OCI-LY7 (cell line): ENCODE results near the gene SLC12A4. TPM values are rescaled to one million over a fixed set of nuclear protein-coding genes. Genes with fewer than 3 reads are reported as not detected.

Experiments used
- BruUV-seq: library from RNA; stranded (reverse); fragments of 400-500 nt; replicated peaks from 2 replicates; lab custom pipeline; 2021; lab: Mats Ljungman, UMichigan
- CTCF ChIA-PET: fragments of 300-600 bp; sonication (Branson Sonifier 250); formaldehyde crosslinking; loops from one replicate; lab custom pipeline; 2022; ENCODE audit warnings: antibody characterized with exemption; ENCODE audit not compliant: unreplicated experiment; lab: Charles Lee
- POLR2A ChIA-PET: fragments of 300-600 bp; sonication (Branson Sonifier 250); formaldehyde crosslinking; loops from one replicate; lab custom pipeline; 2022; ENCODE audit warnings: antibody characterized with exemption; lab: Charles Lee
- DNase-seq: peaks from one replicate; pipeline ENCODE4 v3.0.0-alpha.2; 2015; ENCODE audit warnings: low spot score
- H2AFZ ChIP-seq: fragments of 200-600 bp; sonication (generic), shearing (Covaris generic); 2 replicates; pipeline ENCODE4 v1.6.1; 2014; ENCODE audit warnings: mild to moderate bottlenecking, antibody characterized with exemption, low read length, moderate library complexity
- H3K27ac ChIP-seq: fragments of 200-600 bp; sonication (generic); 2 replicates; pipeline ENCODE4 v1.5.1; 2014; ENCODE audit warnings: mixed run types, low read depth, mild to moderate bottlenecking, moderate library complexity, low read length, inconsistent platforms; ENCODE audit not compliant: poor library complexity, severe bottlenecking
- H3K36me3 ChIP-seq: fragments of 200-600 bp; sonication (generic); 2 replicates; pipeline ENCODE4 v1.6.1; 2014; ENCODE audit warnings: mild to moderate bottlenecking, antibody characterized with exemption, low read length, moderate library complexity, mixed read lengths; ENCODE audit not compliant: insufficient read depth
- H3K4me1 ChIP-seq: fragments of 200-600 bp; sonication (generic); 2 replicates; pipeline ENCODE4 v1.5.1; 2014; ENCODE audit warnings: mild to moderate bottlenecking, low read length; ENCODE audit not compliant: insufficient read depth, poor library complexity, severe bottlenecking
- H3K4me2 ChIP-seq: fragments of 200-600 bp; sonication (generic); 2 replicates; pipeline ENCODE4 v1.6.1; 2014; ENCODE audit warnings: mild to moderate bottlenecking, low read length
- H3K4me3 ChIP-seq: fragments of 200-600 bp; sonication (generic); 2 replicates; pipeline ENCODE4 v1.5.1; 2014; ENCODE audit warnings: mild to moderate bottlenecking, low read depth, low read length; ENCODE audit not compliant: poor library complexity, severe bottlenecking
- H3K79me2 ChIP-seq: fragments of 200-600 bp; sonication (generic); 2 replicates; pipeline ENCODE4 v1.6.1; 2016; ENCODE audit warnings: low read depth, mild to moderate bottlenecking, low read length, moderate library complexity, mixed read lengths; ENCODE audit not compliant: insufficient read depth
- H3K9me2 ChIP-seq: fragments of 200-600 bp; sonication (generic); 2 replicates; pipeline ENCODE4 v1.6.1; 2016; ENCODE audit warnings: mild to moderate bottlenecking, low read length, mixed read lengths; ENCODE audit not compliant: insufficient read depth
- H3K9me3 ChIP-seq: fragments of 200-600 bp; sonication (generic); 2 replicates; pipeline ENCODE4 v1.6.1; 2014; ENCODE audit warnings: mild to moderate bottlenecking, mixed run types, low read length, mixed read lengths
- H4K20me1 ChIP-seq: fragments of 200-600 bp; sonication (generic); 2 replicates; pipeline ENCODE4 v1.6.1; 2014; ENCODE audit warnings: mild to moderate bottlenecking, antibody characterized with exemption, low read length, moderate library complexity, mixed read lengths; ENCODE audit not compliant: insufficient read depth
- EZH2phosphoT487 ChIP-seq: fragments of 200-600 bp; sonication (generic); IDR thresholded peaks from 2 replicates; pipeline ENCODE4 v1.6.1; 2018; ENCODE audit warnings: low read depth, borderline replicate concordance, mild to moderate bottlenecking, mixed run types, antibody characterized with exemption, low read length, moderate library complexity, mixed read lengths
- intact Hi-C: fragments of 100-400 bp; cut with micrococcal nuclease; formaldehyde crosslinking; loops from one replicate; pipeline ENCODE4 v1.10.0; 2022; ENCODE audit not compliant: unreplicated experiment
- total RNA-seq, 2 experiments: library from RNA; depleted of rRNA in 1 of 2; stranded (reverse); fragments of >200 nt in 1 of 2; shearing (Covaris generic) in 1 of 2; gene quantifications; 2 replicates each; pipeline ENCODE4 v1.2.3, GENCODE V29; 2014 to 2022
- TF ChIP-seq, protein P1 (sequence below): fragments of 200-600 bp; sonication (generic); conservative IDR thresholded peaks from 2 replicates; pipeline ENCODE4 v1.5.1; 2014; ENCODE audit warnings: mild to moderate bottlenecking, antibody characterized with exemption, low read length, moderate library complexity, mixed read lengths

Gene SLC12A4
- total RNA-seq, 2 experiments from 2014 or later = 8.3 to 16.7 TPM

DNA sequence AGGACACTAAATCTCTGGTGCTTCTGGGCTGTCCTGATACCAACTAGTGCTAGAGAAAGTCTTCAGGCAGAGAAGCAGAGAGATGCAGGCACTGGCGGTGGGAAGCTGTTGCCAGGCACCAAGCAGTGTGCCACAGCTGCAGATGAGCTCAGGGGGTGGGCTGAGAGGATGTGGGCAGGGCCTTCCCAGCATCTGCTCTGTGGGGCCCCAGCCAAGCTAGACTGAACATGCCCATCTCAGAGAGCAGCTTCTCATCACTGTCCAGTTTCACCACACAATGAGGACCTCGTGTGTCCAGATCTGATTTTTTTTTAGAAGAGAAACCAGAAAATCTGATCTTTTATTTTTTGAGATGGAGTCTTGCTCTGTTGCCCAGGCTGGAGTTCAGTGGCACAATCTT lies 58.3 kb downstream of the SLC12A4 start:
- Histone ChIP-seq H3K9me2 (no peaks in the 10 kb centered on the region), H3K4me3 (no peak overlapping the region), H3K27ac (no peak overlapping the region), H3K79me2 (no peaks in the 10 kb centered on the region), H3K36me3 (peaks cover 12% of the 10 kb centered on the region; the same call in 1 of the 2 replicates), H4K20me1 (no peaks in the 10 kb centered on the region), H3K9me3 (no peaks in the 10 kb centered on the region), H3K4me1 (peaks cover 5% of the 10 kb centered on the region), H2AFZ (no peak overlapping the region), H3K4me2 (no peak overlapping the region)
- DNase-seq = peak; percentile 50
- TF ChIP-seq, protein P1, sequence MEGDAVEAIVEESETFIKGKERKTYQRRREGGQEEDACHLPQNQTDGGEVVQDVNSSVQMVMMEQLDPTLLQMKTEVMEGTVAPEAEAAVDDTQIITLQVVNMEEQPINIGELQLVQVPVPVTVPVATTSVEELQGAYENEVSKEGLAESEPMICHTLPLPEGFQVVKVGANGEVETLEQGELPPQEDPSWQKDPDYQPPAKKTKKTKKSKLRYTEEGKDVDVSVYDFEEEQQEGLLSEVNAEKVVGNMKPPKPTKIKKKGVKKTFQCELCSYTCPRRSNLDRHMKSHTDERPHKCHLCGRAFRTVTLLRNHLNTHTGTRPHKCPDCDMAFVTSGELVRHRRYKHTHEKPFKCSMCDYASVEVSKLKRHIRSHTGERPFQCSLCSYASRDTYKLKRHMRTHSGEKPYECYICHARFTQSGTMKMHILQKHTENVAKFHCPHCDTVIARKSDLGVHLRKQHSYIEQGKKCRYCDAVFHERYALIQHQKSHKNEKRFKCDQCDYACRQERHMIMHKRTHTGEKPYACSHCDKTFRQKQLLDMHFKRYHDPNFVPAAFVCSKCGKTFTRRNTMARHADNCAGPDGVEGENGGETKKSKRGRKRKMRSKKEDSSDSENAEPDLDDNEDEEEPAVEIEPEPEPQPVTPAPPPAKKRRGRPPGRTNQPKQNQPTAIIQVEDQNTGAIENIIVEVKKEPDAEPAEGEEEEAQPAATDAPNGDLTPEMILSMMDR = no peak
- no peak for TF ChIP-seq EZH2phosphoT487
- CTCF ChIA-PET = no interaction called here
- intact Hi-C loops = no loop called here
- no TSS peak for BruUV-seq
- POLR2A ChIA-PET = no interaction called here

DNA sequence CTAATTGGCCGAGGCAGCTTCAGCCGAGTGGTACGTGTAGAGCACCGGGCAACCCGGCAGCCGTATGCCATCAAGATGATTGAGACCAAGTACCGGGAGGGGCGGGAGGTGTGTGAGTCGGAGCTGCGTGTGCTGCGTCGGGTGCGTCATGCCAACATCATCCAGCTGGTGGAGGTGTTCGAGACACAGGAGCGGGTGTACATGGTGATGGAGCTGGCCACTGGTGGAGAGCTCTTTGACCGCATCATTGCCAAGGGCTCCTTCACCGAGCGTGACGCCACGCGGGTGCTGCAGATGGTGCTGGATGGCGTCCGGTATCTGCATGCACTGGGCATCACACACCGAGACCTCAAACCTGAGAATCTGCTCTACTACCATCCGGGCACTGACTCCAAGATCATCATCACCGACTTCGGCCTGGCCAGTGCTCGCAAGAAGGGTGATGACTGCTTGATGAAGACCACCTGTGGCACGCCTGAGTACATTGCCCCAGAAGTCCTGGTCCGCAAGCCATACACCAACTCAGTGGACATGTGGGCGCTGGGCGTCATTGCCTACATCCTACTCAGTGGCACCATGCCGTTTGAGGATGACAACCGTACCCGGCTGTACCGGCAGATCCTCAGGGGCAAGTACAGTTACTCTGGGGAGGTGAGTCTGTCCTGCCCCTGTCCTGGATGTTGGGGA lies 59.2 kb downstream of the SLC12A4 start:
- peaks cover 12% of the 10 kb centered on the region; the same call in 1 of the 2 replicates for H3K36me3 ChIP-seq
- no peak overlapping the region for H3K4me2 ChIP-seq
- no peak overlapping the region for H3K4me3 ChIP-seq
- POLR2A ChIA-PET = no interaction called here
- intact Hi-C loops = no loop called here
- no peaks in the 10 kb centered on the region for H4K20me1 ChIP-seq
- no peak for TF ChIP-seq EZH2phosphoT487
- TF ChIP-seq, protein P1 = no peak
- H3K4me1 ChIP-seq = peaks cover 5% of the 10 kb centered on the region
- DNase-seq = no peak
- H2AFZ ChIP-seq = no peak overlapping the region
- CTCF ChIA-PET = no interaction called here
- H3K9me2 ChIP-seq = no peaks in the 10 kb centered on the region
- no peaks in the 10 kb centered on the region for H3K79me2 ChIP-seq
- no peaks in the 10 kb centered on the region for H3K9me3 ChIP-seq
- TSS peak; percentile 53 for BruUV-seq
- H3K27ac ChIP-seq = no peak overlapping the region
